ENCODE results near the gene EPHA1.

EPHA1 gene

GRCh38 chr7:143374561-143374960 lies 34.1 kb downstream of the EPHA1 start:
- no peak overlapping the region for H3K4me3 ChIP-seq (ENCODE audit: low read length)
- DNase-seq (ENCODE audit: low read depth): no peak
- no peak for TF ChIP-seq CTCF (conservative IDR thresholded peaks at IDR 0.05; ENCODE audit: low read length)

GRCh38 chr7:143373255-143373794 lies 35.3 kb downstream of the EPHA1 start:
- no peak overlapping the region for H3K4me3 ChIP-seq (ENCODE audit: low read length)
- no peak for TF ChIP-seq CTCF (conservative IDR thresholded peaks at IDR 0.05; ENCODE audit: low read length)
- DNase-seq (ENCODE audit: low read depth): no peak

- TF ChIP-seq CTCF (conservative IDR thresholded peaks at IDR 0.05; ENCODE audit: low read length): no peak
- DNase-seq (ENCODE audit: low read depth): no peak
- H3K4me3 ChIP-seq (ENCODE audit: low read length): no peak overlapping the region
Measured at GRCh38 chr7:143372070-143372469, 36.6 kb downstream of the EPHA1 start.

GRCh38 chr7:143369678-143370651 lies 38.7 kb downstream of the EPHA1 start:
- TF ChIP-seq CTCF (conservative IDR thresholded peaks at IDR 0.05; ENCODE audit: low read length): no peak
- DNase-seq (ENCODE audit: low read depth): no peak
- H3K4me3 ChIP-seq (ENCODE audit: low read length): no peak overlapping the region

- TF ChIP-seq CTCF (conservative IDR thresholded peaks at IDR 0.05; ENCODE audit: low read length): no peak
- H3K4me3 ChIP-seq (ENCODE audit: low read length): no peak overlapping the region
- no peak for DNase-seq (ENCODE audit: low read depth)
Measured at GRCh38 chr7:143368387-143368786, 40.3 kb downstream of the EPHA1 start.

- no peak for DNase-seq (ENCODE audit: low read depth)
- no peak for TF ChIP-seq CTCF (conservative IDR thresholded peaks at IDR 0.05; ENCODE audit: low read length)
- no peak overlapping the region for H3K4me3 ChIP-seq (ENCODE audit: low read length)
Measured at GRCh38 chr7:143367972-143368371, 40.7 kb downstream of the EPHA1 start.

Measured in AG10803 (cell line).